Activated CD4-positive, alpha-beta T cell treated with anti-CD3 and anti-CD28 coated beads, Interleukin-2, Interleukin-6, amounts not matched to agents 100 ng/mL and 50 ng/mL, durations not matched to agents 16 hours and 8 hours (primary cell): Measurements from ENCODE around the gene TSPAN4.
A peak's percentile ranks its signal among the peaks of the same experiment; 100 is the strongest.

Experiments used
- DNase-seq: peaks from one replicate; pipeline ENCODE4 v3.0.0-alpha.2; 2020

TSPAN4 gene, protein sequence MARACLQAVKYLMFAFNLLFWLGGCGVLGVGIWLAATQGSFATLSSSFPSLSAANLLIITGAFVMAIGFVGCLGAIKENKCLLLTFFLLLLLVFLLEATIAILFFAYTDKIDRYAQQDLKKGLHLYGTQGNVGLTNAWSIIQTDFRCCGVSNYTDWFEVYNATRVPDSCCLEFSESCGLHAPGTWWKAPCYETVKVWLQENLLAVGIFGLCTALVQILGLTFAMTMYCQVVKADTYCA

DNA sequence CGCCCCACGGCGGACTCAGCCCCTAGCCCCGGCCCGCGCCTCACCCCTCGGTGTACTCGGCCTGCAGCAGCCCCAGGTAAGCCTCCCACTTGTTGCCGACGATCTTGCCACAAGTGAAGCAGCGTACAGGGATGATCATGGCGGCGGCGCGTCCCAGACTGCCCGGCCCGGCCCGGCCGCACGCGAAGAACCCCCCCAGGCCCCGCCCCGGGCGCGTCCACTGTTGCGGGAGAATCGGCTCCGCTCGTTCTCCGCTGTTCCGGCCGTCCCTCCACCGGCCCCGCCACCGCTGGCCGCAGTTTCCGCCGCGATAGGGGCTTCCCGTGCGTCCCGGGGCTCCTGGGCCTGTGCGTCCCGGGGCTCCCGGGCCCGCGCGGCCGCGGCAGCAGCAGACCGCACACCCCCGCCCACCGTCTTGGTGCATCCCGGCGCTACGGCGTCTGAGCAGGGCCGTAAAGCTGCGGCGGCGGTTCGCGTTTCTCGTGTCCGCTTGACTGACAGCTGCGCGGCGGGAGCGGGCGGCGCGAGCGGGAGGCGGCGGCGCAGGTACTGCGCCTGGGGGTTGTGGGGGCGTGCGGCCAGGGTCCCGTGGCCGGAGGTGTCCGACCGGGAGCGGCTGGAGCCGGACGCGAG, at the start of gene TSPAN4, which contains the start of gene POLR2L:
Gene TSPAN4, plus strand, starts transcription at position 483 of the 633 bp plus-strand sequence. CDS start 7,453 bp downstream, outside the sequence.
Gene POLR2L, minus strand, starts transcription at position 160 of the 633 bp plus-strand sequence. Its CDS starts 21 bp downstream, at position 139.
- DNase-seq: peak; percentile 91

DNA sequence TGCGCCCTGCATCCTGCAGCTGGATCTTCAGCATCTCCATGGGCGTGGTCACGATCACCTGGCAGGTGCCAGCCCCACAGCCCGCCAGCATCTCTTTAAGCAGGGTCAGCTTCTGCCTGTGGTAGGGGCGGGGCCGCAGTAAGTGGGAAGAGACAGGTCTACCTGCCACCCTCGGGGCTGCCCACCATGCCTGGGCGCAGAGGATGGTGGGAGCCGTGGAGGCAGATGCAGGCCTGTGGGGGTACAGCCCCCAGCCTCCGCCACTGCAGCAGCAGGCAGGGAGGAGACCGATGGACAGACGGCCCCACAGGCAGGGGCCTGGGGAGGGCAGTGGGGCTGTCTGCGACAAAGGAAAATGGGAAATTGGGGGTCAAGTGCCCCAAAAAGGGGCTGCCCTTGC, 49.8 kb upstream of the TSPAN4 start:
- DNase-seq: no peak

DNA sequence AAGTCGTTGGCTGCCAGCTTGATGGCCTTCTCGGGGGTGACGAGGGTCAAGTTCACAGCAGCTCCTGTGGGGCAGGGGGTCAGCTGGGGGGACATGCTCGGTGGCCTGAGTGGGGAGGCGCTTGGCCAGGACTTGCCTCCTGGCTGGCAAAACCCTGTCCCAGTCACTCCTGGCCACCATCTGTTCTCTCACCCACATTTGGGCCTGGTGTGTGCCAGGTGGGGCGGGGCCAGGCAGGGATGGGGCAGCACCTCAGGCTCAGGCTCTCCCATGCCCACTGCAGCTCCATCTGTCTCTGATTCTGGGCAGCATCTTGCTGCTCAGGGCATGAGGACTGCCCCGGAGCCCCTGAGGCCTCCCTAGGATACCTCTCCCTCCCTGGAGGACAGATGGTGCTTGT, 49.1 kb upstream of the TSPAN4 start:
- no peak for DNase-seq

DNA sequence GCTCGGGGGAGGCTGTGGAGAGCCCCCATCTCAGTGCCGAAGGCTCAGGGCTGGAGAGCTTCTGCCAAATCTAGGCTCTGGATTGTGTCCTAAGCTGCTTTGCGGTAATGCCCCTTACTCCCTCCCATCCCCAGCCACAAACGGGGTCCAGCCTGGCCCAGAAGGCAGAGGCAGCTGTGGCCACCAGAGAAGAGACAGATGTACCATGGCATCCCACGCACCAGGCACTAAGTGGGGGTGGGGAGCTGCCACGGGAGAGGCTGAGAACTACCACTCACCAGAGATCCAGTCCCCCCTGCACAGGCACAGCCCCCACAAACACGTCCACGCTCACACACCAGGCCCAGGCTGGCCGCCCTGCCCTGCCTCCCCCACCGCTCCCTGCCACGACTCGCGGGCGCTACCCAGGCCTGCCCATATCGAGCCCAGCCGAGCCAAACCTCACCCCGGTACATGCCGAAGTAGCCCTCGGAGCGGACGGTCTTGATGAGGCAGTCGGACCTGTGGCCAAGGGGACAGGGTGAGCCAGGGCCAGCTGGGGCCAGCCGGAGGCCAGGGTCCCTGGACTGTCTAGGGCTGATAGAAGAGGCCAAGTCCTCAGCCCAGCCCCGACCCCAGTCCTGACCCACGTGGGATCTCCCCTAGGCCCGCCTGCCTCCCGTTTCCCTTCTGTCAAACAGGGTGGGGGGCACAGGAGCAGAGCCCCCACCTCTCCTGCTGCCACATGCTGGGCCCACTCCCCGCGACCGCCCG, 48.5 kb upstream of the TSPAN4 start:
- no peak for DNase-seq

DNA sequence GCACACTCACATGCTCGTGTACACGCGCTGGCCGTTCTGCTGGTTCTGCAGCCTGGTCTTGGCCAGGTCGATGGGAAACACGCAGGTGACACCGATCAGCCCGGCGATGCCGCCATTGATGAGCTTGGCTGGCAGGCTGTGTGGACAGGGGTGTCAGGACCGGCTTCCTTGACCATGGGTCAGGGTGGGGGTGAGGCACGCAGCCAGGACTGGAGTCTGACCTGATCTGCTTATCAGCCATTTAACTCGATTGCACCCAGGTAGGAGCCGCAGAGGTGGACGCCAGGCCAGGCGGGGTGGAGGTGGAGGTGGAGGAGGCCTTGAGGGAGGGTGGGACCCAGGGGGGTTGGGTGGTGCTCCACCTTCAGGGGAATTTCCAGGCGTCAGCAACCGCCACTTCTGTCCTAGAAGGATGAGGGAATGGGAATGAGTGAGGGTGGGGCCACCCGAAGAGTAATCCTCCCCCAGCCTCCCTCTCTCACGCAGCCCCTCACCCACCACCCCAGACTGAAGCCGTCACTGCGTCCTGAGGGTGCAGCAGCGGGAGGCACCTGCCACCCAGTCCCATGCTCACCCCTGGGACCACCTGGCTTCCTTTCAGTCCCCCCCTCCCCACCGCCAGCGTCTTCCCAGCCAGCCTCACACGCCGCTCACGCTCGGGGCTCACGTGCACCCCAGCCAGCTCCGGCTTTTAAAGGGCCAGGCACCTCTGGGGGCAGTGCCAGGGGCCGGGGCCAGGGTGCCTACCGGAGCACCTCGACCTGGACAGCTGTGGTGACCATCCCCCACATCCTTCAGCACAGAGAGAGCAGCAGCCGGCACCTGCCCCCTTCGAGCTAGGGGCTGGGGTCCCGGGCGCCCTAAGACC, 47.7 kb upstream of the TSPAN4 start:
- peak; percentile 36 for DNase-seq

DNA sequence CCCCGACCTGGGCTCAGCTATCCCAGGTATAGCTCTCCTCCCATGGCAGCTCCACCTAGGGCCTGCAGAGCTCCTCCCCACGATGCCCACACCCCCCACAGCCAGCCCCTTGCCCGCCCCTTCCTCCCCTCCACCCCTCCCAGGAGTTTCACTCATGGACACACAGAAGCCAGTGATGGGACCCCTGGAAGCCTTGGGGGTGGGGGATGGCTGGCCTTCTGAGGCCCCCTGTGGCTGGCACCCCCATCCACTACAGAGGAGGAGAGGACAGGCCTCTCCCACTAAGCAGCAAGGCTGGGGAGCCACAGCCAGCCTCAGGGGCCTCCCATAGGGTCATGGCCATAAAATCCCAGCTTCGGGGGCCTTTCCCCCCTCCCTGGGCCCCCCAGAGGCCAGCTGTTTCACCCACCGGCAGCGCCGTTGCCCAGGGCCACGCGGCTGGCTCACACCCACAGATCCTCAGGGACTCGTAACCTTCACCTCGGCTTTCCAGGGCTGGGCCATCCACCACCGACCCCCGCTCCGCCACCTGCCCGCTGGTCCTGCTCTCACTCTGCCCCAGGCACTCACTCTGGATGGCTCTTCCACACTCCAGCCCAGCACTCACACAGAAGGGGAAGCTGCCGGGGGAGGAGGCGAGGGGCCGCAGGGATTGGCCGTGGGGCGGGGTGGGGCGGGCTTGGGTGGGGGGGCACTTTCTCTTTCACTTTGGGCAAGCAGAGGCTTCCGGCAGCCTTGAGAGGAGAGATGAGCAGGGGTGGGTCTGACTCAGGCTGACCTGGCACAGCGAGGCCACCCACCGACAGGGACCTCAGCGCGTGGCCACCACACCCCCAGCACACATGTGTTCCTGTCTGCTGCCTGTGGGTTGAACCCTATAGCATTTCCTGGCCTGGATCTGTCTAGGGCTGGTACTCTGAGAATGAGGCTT, 46.8 kb upstream of the TSPAN4 start:
- DNase-seq: peak; percentile 90

DNA sequence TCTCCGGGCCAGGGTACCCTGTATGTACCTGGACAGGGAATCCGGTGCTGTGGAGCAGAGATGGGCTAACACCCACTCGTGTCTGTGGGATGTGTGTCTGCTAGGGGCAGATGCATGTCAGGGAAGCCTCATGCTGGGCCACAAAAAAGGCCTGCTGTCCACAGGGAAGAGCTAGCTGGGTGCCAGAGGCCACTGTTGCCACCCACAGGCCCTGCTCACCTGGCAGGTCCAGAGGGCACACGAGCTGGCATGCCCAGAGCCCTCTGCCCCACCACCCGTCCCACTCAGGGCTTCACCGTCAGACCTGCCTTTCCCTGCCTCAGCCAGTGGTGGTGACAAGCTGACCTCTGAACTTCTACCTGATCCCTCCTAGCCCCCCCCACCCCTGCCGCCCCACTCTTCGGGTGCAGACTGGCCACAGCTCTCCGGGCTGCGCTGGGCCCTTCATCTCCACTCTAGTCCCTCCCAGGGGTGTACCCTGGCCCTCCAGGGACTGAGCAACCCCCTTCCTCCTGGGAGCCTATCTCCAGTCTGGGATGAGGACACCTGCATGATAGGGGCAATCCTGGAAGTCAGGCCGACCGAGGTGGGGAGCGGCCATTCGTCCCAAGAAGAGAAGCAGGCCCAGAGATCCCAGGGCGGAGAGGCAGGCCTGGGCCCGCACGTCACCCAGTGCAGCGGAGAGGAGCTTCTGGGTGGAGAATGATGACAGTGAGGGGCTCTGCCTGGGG, 45.9 kb upstream of the TSPAN4 start:
- DNase-seq: no peak

DNA sequence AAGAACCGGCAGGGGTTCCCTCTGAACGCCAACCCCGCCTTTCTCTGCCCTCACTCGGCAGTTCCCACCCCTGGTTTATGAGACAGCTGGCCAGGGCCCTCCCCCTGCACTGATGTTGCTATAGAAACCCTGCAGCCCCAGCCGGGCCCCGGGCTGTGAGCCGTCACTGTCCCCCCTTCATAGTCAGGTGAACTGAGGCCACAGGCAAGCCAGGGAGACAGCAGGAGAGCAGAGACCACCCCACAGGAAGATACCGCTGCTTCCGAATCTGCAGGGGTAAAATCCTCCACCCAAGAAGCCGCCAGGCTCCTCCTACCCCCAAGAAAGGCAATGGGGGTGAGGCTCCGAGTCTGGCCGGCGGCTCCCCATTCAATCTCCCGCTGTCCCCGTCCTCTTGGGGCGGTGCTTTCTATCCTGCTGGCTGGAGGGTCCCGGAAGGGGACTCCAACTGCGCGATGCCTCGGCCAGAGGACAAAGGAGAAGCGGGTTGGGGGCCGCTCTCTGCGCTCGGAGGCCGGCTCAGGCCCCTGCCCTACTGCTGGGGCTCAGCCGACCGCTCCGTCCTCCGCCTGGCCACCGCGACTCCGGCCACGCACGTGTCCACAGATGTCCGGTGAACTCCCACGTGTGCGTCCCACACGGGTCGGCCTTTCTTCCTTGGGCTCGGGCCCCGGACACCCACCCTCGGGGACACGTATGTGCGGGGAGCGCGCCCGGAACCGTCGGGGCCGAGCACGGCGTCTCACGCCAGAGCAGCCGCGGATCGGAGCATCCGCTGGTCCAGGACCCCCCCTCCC, 45.2 kb upstream of the TSPAN4 start:
- DNase-seq: peak; percentile 81

DNA sequence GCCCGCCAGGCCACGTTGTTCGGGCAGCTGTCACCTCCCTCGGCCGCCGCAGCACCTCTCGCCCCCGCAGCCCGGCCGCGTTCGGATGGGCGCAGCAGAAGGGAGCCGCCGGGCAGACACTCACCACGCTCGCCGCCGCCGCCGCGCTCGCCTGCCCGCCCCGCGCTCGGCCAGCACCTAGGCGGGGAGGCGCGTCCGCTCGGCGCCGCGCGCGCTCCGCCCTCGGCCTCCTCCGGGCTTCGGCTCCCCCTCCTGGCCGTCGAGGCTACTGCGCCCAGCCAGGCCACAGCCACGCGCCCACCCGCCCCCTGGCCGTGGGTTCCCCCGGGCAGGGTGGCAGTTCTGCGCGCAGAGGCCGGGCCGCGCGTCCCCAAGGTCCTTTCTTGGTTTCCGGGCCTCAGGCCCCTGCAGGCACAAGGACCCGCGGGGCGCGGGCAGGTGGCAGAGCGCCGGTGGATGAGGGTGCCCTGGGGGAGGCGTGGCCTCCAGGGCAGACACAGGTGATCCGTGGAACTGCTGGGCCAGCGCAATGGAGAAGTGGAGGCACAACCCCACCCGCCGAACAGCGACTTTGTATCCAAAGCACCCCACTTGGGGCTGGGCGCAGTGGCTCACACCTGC, 44.4 kb upstream of the TSPAN4 start, which contains the start of gene SLC25A22:
Gene SLC25A22, minus strand, starts transcription at position 189 of the 621 bp plus-strand sequence. CDS start 3,275 bp downstream, outside the sequence.
- DNase-seq: peak; percentile 91

DNA sequence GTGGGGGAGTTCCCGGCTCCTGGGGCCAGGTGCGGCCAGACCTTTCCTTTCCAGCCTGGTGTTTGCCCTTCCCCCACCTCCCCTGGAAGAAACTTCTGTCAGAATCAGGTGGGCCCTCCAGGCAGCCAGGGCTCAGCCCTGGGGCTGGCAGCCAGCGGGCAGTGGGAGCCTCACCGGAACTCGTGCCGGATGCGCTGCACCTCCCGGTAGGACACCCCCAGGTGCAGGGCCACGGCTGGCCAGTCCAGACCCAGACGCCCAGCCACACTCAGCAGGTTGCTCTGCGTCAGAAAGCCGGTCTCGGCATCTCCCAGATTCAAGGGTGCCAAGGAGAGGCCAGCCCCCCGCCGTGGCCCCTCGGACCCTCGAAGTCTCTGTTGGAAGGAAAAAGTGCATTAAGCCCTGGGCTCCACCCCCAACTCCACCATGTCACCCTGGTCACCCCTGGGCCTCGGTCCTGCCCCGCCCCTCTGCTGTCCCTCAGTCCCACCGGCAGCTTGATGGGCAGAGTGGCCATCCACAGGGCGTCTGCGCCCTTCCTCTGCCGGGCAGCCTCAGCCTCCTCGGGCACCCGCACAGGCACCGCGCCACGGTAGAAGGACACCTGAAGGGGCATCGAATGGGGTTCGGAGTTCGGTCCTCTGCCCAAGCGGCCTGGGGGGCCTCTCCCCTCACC, 42.9 kb upstream of the TSPAN4 start:
- no peak for DNase-seq

DNA sequence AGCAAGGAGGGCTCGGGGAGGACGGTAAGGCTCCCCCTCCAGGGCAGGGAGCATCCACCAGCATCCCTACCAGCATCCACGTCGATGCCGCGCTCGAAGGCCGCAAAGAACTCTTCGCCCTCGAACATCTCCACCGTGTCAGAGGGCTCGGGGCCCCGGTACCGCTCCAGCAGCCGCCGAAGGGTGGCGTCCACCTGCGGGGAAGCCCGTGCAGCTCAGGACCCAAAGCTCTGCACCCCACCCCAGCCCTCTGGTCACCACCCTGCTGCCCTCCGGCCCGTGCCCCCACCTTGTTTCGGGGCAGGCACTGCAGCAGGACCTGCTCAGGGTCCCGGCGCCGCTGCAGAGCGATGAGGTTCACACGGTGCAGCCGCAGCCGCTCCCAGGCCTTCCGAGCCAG, 42.2 kb upstream of the TSPAN4 start:
- no peak for DNase-seq

DNA sequence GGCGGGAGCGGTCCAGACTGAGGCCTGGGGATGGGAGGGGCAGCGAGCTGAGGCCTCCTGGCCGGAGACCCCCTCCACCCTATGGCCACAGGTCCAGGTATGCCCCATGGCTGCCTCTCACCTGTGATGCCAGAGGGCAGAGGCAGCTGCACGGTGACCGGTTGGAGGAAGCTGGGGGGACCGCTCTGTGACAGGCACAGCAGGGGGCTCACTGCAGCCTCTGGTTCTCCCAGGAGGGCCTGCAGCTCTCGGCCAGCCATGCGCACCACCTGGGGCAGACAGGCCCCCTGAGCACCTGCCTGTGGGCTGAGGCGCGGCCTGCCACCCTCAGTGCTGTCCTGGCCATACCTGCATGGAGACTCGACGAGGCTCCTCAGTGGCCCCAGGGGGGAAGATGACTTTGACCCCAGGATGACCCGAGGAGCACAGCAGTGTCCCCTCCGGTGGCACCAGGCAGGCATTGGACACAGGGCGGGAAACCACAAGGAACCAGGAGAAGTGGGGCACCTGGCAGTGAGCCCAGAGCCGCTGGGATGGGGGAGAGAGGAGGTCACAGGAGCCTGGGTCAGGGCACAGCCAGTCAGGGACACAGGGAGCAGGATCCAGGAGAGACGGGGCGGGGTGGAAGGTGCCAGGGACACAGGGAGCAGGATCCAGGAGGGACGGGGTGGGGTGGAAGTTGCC, 41.4 kb upstream of the TSPAN4 start:
- no peak for DNase-seq

DNA sequence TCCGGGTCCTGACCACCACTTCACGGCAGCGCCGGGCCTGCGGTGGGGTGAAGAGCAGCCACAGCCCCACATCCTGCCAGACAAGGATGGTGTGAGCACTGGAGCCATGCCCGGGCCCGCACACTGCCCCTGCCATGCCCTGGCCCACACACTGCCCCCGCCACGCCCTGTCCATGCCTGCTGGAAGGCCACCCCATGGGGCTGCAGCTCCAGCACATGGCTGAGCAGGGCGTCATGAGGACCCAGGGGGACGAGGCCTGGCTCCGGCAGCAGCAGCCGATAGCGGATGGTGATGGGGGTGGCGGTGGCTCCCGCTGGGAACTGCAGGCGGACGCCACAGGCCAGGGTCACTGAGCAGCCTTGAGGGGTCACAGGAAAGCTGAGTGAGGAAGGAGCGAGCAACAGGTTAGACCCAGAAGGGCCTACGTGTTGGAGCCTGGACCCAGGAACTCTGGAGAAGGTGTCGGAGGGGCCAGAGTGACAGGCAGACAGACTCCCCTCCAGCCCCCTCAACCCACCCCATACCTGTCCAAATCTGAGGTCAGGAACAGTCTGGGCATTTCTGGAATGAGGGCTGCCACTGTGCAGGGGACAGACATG, 40.5 kb upstream of the TSPAN4 start:
- no peak for DNase-seq

DNA sequence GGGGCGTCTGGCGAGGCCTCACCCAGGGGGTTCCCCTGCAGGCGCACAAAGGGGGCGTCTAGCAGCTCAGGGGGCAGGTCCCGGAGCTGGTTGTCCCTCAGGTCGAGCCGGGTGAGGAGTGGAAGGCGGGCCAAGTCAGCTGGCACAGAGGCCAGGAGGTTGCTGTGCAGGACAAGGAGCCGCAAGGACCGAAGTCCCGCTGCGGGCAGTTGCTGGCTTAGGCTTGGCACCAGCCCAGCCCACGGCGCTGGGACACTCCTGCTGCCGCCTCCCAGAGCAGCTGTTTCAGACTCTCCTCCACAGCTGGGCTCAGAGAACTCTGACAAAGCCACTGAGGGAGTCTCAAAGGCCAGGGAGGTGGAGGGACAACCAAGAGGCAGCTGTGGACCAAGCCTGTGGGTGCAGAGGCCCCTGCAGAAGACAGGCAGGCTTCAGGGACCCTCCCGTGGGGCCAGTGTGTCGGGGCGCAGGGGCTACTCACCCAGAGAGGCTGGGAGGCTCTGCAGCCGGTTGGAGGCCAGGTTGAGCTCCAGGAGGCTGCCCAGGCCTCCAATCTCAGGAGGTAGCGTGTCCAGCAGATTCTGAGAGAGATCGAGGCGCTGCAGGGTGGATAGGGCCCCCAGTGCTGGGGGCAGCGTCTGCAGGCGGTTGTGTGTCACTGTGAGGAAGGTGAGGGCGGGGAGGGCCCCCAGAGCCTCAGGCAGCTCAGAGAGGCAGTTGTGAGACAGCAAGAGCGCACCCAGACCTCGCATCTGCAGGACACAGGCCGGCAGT, 39.8 kb upstream of the TSPAN4 start:
- no peak for DNase-seq

DNA sequence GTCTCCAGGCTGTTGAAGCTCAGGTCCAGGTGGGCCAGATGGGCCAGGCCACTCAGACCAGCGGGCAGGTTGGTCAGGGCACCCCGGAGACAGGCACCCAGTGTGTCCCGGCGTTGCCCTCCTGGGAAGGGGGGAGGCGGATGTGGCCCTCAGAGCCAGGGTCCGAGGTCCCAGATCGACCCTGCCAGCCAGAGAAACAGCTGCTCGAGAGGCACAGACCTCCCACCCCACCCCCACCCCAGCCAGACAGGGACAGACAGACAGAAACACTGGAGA, 39.2 kb upstream of the TSPAN4 start:
- DNase-seq: no peak

DNA sequence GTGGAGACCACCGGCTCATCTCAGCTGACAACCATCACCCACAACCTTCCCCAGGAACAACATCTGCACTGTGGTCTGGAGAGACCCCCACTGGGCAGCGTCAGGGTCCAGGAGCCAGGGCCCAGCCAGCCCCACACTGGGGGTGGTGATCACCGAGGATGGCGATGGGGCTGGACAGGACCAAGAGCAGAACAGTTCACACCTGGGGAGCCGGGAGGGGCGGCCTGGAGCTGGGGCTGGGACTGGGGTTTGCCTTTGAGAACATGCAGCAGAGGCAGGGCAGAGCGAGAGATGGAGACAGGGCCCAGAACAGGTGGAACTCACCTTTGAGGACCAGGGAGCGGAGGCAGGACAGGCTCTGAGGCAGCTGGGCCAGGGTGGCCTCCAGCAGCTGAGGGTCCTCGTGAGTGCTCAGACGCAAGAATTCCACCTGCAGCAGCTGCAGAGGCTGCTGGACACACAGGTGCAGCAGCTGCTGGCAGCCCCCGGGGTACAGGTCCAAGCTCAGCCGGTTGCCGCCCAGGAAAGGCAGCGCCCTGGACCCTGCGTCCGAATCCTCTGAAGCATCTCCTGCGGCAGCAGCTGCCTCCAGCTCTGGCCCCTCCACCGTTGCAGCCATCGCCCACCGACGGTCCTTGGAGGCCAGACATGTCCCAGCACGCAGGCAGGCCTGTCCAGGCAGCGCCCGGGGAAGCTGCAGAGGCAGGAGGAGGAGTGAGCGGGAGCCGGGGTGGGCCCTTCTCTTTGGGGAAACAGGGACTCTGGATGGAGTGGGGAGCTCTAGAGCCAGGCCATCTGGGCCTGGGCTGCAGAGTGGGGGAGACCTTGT, 38.7 kb upstream of the TSPAN4 start:
- no peak for DNase-seq
